Parathyroid adenoma (tissue), 2 donors: Measurements from ENCODE around the gene APOL4.

ENCODE experiments used
- H2AFZ ChIP-seq: fragments of 300-600 bp; sonication (generic); one replicate; pipeline ENCODE4 v1.7.0; 2017; ENCODE audit warnings: antibody characterized with exemption, mild to moderate bottlenecking
- H3K27ac ChIP-seq: fragments of 300-600 bp; sonication (generic); one replicate; pipeline ENCODE4 v1.7.0; 2017
- H3K27me3 ChIP-seq: fragments of 300-600 bp; sonication (generic); one replicate; pipeline ENCODE4 v1.7.0; 2017; ENCODE audit warnings: low read length; ENCODE audit not compliant: control insufficient read depth, insufficient read depth
- H3K36me3 ChIP-seq: fragments of 300-600 bp; sonication (generic); one replicate; pipeline ENCODE4 v1.7.0; 2017; ENCODE audit warnings: low read length; ENCODE audit not compliant: control insufficient read depth, insufficient read depth
- H3K4me1 ChIP-seq: fragments of 300-600 bp; sonication (generic); one replicate; pipeline ENCODE4 v1.7.0; 2017; ENCODE audit warnings: control low read depth
- H3K4me2 ChIP-seq: fragments of 300-600 bp; sonication (generic); one replicate; pipeline ENCODE4 v1.7.0; 2017; ENCODE audit warnings: low read length
- H3K4me3 ChIP-seq: fragments of 300-600 bp; sonication (generic); one replicate; pipeline ENCODE4 v1.7.0; 2017; ENCODE audit warnings: low read depth, low read length
- H3K79me2 ChIP-seq: fragments of 300-600 bp; sonication (generic); one replicate; pipeline ENCODE4 v1.7.0; 2017; ENCODE audit warnings: control low read depth
- H3K9ac ChIP-seq: fragments of 300-600 bp; sonication (generic); one replicate; pipeline ENCODE4 v1.7.0; 2017; ENCODE audit warnings: mild to moderate bottlenecking
- H3K9me3 ChIP-seq: fragments of 300-600 bp; sonication (generic); one replicate; pipeline ENCODE4 v1.7.0; 2017; ENCODE audit warnings: low read length; ENCODE audit not compliant: control insufficient read depth
- TF ChIP-seq, protein P1 (sequence below): fragments of 300-600 bp; sonication (generic); IDR thresholded peaks from one replicate; pipeline ENCODE4 v1.7.0; 2017; ENCODE audit warnings: antibody characterized with exemption, mild to moderate bottlenecking
- donor health status: primary hyperparathyroidism.

APOL4 gene

DNA sequence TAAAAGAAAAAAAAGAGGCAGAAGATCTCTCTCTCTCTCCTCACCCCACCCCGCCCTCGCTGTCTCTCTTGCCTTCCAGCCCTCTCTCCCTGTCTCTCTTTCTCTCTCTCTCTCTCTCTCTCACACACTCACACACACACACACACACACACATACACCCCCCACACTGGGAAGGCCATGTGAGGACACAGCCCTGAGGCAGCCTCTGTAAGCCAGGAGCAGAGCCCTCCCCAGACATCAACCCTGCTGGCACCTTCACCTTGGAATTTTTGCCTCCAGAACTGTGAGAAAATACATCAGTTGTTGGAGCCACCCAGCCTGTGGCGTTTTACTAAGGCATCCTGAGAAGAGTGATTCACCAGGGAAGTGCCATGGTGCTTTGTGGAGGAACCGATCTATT lies 55.7 kb downstream of the APOL4 start:
- no peaks in the 10 kb centered on the region for H3K9me3 ChIP-seq
- H3K79me2 ChIP-seq = no peaks in the 10 kb centered on the region
- peaks cover 3% of the 10 kb centered on the region for H3K4me1 ChIP-seq
- no peak overlapping the region for H3K9ac ChIP-seq
- no peaks in the 10 kb centered on the region for H3K36me3 ChIP-seq
- no peak overlapping the region for H2AFZ ChIP-seq
- TF ChIP-seq, protein P1, sequence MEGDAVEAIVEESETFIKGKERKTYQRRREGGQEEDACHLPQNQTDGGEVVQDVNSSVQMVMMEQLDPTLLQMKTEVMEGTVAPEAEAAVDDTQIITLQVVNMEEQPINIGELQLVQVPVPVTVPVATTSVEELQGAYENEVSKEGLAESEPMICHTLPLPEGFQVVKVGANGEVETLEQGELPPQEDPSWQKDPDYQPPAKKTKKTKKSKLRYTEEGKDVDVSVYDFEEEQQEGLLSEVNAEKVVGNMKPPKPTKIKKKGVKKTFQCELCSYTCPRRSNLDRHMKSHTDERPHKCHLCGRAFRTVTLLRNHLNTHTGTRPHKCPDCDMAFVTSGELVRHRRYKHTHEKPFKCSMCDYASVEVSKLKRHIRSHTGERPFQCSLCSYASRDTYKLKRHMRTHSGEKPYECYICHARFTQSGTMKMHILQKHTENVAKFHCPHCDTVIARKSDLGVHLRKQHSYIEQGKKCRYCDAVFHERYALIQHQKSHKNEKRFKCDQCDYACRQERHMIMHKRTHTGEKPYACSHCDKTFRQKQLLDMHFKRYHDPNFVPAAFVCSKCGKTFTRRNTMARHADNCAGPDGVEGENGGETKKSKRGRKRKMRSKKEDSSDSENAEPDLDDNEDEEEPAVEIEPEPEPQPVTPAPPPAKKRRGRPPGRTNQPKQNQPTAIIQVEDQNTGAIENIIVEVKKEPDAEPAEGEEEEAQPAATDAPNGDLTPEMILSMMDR = no peak
- no peak overlapping the region for H3K4me3 ChIP-seq
- H3K4me2 ChIP-seq = no peak overlapping the region
- H3K27me3 ChIP-seq = no peaks in the 10 kb centered on the region
- H3K27ac ChIP-seq = no peak overlapping the region

DNA sequence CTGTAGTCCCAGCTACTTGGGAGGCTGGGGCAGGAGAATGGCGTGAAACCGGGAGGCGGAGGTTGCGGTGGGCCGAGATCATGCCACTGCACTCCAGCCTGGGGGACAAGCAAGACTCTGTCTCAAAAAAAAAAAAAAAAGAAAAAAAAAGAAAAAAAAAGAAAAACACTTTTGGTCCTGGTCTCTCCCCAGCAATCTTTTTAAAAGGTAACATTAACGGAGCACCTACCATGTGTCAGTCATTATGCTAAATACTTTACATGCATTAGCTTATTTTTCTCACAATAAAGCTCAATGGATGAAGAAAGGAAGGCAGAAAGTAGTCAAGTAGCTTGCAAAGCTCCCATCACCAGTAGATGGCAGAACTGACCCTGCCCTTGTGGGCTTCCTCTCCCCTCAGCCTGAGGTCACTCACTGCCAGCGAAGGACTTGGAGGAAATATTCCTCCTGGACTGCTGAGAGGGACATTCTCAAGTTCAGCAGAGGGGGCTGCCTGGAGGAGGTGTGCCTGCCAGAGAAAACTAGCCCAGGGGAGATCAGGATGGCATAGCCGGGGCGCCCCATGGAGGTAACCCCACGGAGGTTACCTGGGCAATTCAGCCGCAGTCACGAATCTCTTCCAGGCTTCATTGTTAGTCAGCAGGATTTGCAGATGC lies 56.6 kb downstream of the APOL4 start:
- Histone ChIP-seq H3K27ac (peak overlapping the region; percentile 24), H3K27me3 (no peaks in the 10 kb centered on the region), H3K4me3 (no peak overlapping the region), H3K9me3 (no peaks in the 10 kb centered on the region), H2AFZ (peak overlapping the region; percentile 64), H3K36me3 (no peaks in the 10 kb centered on the region), H3K79me2 (no peaks in the 10 kb centered on the region), H3K4me2 (peak overlapping the region; percentile 26), H3K9ac (no peak overlapping the region), H3K4me1 (peaks cover 3% of the 10 kb centered on the region)
- TF ChIP-seq, protein P1 = peak; percentile 80

DNA sequence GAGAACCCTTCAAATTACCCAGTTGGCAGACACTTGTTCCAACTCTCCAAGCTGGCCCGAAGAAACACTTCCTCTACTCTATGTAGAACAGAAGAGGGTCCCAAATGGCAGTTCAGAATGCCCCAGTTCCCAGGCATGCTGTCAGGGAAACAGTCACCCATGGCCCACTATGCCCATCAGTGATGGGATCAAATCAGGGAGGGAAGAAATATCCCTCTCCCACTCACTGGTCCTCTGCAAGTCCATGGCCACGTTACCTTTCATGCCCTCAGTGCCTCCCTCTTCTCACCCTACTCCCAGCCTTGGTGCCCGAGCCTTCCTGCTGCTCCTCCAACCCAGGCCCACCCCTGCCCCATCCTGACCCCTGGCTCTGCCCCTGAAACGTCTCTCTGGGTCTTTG lies 57.7 kb downstream of the APOL4 start:
- H2AFZ ChIP-seq = no peak overlapping the region
- no peak overlapping the region for H3K4me2 ChIP-seq
- TF ChIP-seq, protein P1 = no peak
- no peaks in the 10 kb centered on the region for H3K36me3 ChIP-seq
- no peaks in the 10 kb centered on the region for H3K9me3 ChIP-seq
- no peak overlapping the region for H3K9ac ChIP-seq
- no peaks in the 10 kb centered on the region for H3K27me3 ChIP-seq
- H3K27ac ChIP-seq = no peak overlapping the region
- no peak overlapping the region for H3K4me3 ChIP-seq
- H3K79me2 ChIP-seq = no peaks in the 10 kb centered on the region
- H3K4me1 ChIP-seq = peaks cover 3% of the 10 kb centered on the region

DNA sequence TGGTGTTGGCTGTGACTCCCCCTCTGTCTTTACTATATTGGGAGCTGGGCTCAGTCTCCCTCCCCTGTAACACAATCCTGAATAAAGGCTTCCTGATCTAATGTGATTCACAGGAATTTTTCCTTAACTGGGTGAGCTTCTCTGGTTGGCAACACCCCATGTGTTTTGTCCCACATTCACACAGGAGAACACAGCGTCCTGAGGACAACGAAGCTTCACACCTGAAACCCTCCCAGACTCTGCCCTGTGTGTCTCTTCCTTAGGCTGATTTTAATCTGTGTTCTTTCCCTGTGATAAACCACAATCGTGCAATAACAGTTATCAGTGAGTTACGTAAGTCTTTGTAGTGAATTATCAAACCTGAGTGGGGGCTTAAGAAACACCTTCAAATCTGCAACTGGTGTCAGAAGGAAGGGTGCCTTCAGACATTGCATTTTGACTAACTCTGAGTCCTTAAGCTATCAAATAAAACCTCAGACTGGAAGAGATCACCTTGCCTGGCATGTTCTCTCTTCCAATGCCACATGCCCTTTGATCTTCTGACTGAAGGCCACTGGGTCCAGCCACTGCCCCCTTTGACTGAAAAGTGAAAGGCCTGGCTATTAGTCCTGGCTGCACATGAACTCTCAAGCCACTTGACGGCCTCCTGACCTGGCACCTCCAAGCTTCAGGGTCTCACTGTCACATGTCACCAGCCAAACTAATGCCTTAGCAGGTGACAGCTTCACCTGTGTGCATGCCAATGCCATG lies 58.4 kb downstream of the APOL4 start:
- H3K4me3 ChIP-seq = no peak overlapping the region
- no peak overlapping the region for H2AFZ ChIP-seq
- no peaks in the 10 kb centered on the region for H3K79me2 ChIP-seq
- H3K4me1 ChIP-seq = peaks cover 3% of the 10 kb centered on the region
- H3K36me3 ChIP-seq = no peaks in the 10 kb centered on the region
- no peak overlapping the region for H3K27ac ChIP-seq
- no peak overlapping the region for H3K9ac ChIP-seq
- H3K27me3 ChIP-seq = no peaks in the 10 kb centered on the region
- TF ChIP-seq, protein P1 = no peak
- no peak overlapping the region for H3K4me2 ChIP-seq
- no peaks in the 10 kb centered on the region for H3K9me3 ChIP-seq

DNA sequence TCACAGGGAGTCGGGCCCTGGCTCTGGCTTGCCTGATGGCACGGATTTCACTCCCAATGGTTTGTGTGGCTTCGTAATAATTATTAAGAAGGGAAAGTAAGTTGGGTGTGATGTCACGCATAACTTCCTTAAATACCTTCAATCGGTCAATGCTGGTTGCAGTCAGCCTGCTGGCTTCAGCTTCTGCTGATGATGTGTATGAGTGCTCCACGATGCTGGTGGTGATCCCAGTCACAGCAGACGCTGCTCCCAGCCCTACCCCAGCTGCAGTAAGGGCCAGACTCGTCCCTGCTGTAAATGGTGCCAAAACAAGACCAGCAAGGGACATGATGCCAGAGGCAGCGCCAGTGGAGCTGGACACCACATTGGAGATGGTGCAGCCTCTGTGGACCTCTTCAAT lies 60.1 kb downstream of the APOL4 start:
- no peak overlapping the region for H3K9ac ChIP-seq
- TF ChIP-seq, protein P1 = no peak
- H3K4me3 ChIP-seq = no peak overlapping the region
- H2AFZ ChIP-seq = no peak overlapping the region
- H3K27ac ChIP-seq = no peak overlapping the region
- no peak overlapping the region for H3K4me2 ChIP-seq
- H3K27me3 ChIP-seq = no peaks in the 10 kb centered on the region
- H3K79me2 ChIP-seq = no peaks in the 10 kb centered on the region
- peaks cover 3% of the 10 kb centered on the region for H3K4me1 ChIP-seq
- H3K36me3 ChIP-seq = no peaks in the 10 kb centered on the region
- no peaks in the 10 kb centered on the region for H3K9me3 ChIP-seq
